Testis (tissue), 3 donors: ENCODE data around the gene CDH23. TPM values are rescaled to one million over a fixed set of nuclear protein-coding genes. Genes with fewer than 3 reads are reported as not detected.

Experiments
- DNase-seq: peaks from one replicate; pipeline ENCODE4 v3.0.0-alpha.2; 2019
- H3K27ac ChIP-seq, 2 donors: fragments of 200-600 bp; sonication (generic); one replicate each; pipeline ENCODE4 v1.5.1; 2019
- H3K27me3 ChIP-seq: fragments of 200-600 bp; sonication (generic); one replicate; pipeline ENCODE4 v1.5.1; 2019
- H3K36me3 ChIP-seq: fragments of 200-600 bp; sonication (generic); one replicate; pipeline ENCODE4 v1.5.1; 2017; ENCODE audit warnings: low read depth; ENCODE audit errors: missing control alignments
- H3K4me1 ChIP-seq: fragments of 200-600 bp; sonication (generic); one replicate; pipeline ENCODE4 v1.5.1; 2019
- H3K4me3 ChIP-seq, 2 donors: fragments of 200-600 bp; sonication (generic); one replicate each; pipeline ENCODE4 v1.5.1; 2017 to 2019
- H3K9me3 ChIP-seq: fragments of 200-600 bp; sonication (generic); one replicate; pipeline ENCODE4 v1.5.1; 2017
- POLR2A ChIP-seq: fragments of 450-650 bp; IDR thresholded peaks from one replicate; pipeline ENCODE4 v1.6.1; 2017; ENCODE audit warnings: antibody characterized with exemption, mild to moderate bottlenecking, moderate library complexity
- WGBS, 2 donors: methylation state at CpG; one replicate each; pipeline ENCODE4 v1.1.5; 2018; 5-methylcytosine and 5-hydroxymethylcytosine counted together
- intact Hi-C: fragments of 100-400 bp; cut with DNase I; formaldehyde crosslinking; loops from one replicate; pipeline ENCODE4 v1.15.1; 2023; ENCODE audit warnings: low total_unique reads
- polyA plus RNA-seq: library from polyadenylated mRNA; stranded (reverse); fragments of 350-450 nt; fragmentation: Illumina TruSeq; extraction: RNeasy Lipid Tissue Mini Kit (QIAGEN cat#74804); gene quantifications from one replicate; pipeline ENCODE4 v1.2.3, GENCODE V29; 2014; ENCODE audit warnings: low read depth, low replicate concordance; ENCODE audit not compliant: insufficient read depth
- total RNA-seq, 2 donors: library from RNA; depleted of rRNA; stranded (reverse); fragments of >200 nt; gene quantifications; one replicate each; pipeline ENCODE4 v1.2.3, GENCODE V29; 2016
- TF ChIP-seq, protein P1 (sequence below), 3 experiments: fragments of 450-650 bp in 2 of 3; fragments of 200-600 bp in 1 of 3; sonication (generic) in 1 of 3; IDR thresholded peaks; one replicate each; pipeline ENCODE4 v1.5.1; 2016 to 2019; ENCODE audit warnings: antibody characterized with exemption in 3 of 3, mild to moderate bottlenecking in 2 of 3, moderate library complexity in 1 of 3

The CDH23 gene
- total and polyA plus RNA-seq, 3 donors from 2014 or later = 29.8 to 125 (median 81.7) TPM

DNA sequence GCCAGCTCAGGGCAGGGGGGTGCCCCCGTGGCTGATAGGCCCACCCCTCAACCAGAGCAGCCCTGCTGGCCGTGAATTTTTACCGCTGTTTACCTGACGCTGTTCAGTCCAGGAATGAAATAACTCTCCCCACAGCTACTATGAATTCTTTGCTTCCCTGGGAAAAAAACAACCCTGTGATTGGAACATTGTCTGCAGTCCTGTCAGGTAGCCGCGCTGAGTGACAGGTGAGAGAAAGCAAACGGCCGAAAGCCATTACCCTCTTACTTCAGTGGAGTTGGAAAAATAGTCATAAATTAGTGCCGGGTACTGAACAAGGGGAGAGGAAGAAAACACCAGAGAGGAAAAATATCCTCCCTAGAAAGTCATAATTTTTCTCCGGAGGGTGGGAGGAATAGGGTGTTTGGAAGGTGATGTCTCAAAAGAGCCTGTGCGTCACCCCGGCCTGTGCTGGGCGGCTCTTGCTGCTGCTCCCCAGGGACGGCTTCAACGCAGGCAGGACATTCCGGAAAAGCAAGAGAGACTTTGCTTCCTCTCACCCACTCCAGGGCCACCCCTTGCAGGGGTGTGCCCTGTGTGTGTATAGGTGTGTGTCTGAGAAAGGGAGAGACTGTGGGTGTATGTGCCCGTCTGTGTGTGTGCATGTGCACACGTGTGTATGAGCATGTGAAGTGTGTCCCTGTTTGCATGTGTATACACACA lies 69.0 kb downstream of the CDH23 start:
- H3K27me3 ChIP-seq = no peaks in the 10 kb centered on the region
- TF ChIP-seq POLR2A = no peak
- TF ChIP-seq, protein P1, sequence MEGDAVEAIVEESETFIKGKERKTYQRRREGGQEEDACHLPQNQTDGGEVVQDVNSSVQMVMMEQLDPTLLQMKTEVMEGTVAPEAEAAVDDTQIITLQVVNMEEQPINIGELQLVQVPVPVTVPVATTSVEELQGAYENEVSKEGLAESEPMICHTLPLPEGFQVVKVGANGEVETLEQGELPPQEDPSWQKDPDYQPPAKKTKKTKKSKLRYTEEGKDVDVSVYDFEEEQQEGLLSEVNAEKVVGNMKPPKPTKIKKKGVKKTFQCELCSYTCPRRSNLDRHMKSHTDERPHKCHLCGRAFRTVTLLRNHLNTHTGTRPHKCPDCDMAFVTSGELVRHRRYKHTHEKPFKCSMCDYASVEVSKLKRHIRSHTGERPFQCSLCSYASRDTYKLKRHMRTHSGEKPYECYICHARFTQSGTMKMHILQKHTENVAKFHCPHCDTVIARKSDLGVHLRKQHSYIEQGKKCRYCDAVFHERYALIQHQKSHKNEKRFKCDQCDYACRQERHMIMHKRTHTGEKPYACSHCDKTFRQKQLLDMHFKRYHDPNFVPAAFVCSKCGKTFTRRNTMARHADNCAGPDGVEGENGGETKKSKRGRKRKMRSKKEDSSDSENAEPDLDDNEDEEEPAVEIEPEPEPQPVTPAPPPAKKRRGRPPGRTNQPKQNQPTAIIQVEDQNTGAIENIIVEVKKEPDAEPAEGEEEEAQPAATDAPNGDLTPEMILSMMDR (IDR thresholded peaks at IDR 0.05) = no peak
- 83% methylated on average over 18 of the region's 18 CpGs for WGBS, 2 donors
- no peaks in the 10 kb centered on the region for H3K9me3 ChIP-seq
- no peak for DNase-seq
- no peaks in the 10 kb centered on the region for H3K4me1 ChIP-seq
- no peak overlapping the region for H3K27ac ChIP-seq
- intact Hi-C loops = no loop called here
- H3K4me3 ChIP-seq = no peak overlapping the region
- H3K36me3 ChIP-seq = no peaks in the 10 kb centered on the region

DNA sequence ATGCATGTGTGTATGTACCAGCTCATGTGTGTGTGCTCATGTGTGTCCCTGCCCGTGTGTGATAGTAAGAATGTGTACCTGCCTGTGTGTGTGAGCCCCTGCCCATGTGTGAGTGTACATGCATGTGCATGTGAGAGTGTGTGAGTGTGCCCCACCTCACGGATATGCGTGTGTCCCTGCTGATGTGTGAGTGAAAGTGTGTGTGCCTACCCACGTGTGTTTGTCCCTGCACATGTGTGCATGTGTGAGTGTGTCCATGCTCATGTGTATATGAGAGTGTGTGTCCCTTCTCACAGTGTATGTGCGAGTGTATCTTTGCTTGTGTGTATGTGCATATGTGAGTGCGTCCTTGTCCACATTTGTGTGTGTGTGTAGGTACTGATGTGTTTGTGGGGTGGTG lies 69.6 kb downstream of the CDH23 start:
- H3K36me3 ChIP-seq = no peaks in the 10 kb centered on the region
- WGBS, 2 donors = 89 to 93% methylated on average over 6 of the region's 6 CpGs
- intact Hi-C loops = no loop called here
- no peak overlapping the region for H3K27ac ChIP-seq
- H3K9me3 ChIP-seq = no peaks in the 10 kb centered on the region
- DNase-seq = no peak
- no peaks in the 10 kb centered on the region for H3K27me3 ChIP-seq
- no peak for TF ChIP-seq POLR2A
- TF ChIP-seq, protein P1 (IDR thresholded peaks at IDR 0.05) = no peak
- H3K4me1 ChIP-seq = no peaks in the 10 kb centered on the region
- H3K4me3 ChIP-seq = no peak overlapping the region

DNA sequence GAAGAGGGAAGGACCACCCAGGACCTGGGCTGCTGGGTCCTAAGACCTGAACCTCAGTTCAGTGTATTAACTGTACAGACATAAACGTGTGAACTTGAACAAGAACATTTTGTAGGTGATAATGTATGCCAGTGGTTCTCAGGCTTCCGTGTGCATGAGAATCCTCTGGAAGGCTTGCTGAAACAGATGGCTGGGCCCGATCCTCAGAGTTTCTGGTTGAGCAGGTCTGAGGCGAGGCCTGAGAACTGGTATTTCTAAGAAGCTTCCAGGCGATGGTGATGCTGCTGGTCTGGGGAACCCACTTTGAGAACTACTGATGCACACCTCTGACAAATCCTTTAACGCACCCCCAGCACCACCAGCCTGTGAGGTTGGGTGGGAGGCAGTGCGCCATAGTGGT lies 70.4 kb downstream of the CDH23 start:
- no peak overlapping the region for H3K4me3 ChIP-seq
- H3K4me1 ChIP-seq = peaks cover 5% of the 10 kb centered on the region
- no peak for DNase-seq
- no peaks in the 10 kb centered on the region for H3K27me3 ChIP-seq
- no peaks in the 10 kb centered on the region for H3K36me3 ChIP-seq
- TF ChIP-seq, protein P1 (IDR thresholded peaks at IDR 0.05) = no peak
- TF ChIP-seq POLR2A = no peak
- WGBS, 2 donors = 91 to 94% methylated on average over 7 of the region's 7 CpGs
- no peak overlapping the region for H3K27ac ChIP-seq
- intact Hi-C loops = no loop called here
- H3K9me3 ChIP-seq = no peaks in the 10 kb centered on the region

DNA sequence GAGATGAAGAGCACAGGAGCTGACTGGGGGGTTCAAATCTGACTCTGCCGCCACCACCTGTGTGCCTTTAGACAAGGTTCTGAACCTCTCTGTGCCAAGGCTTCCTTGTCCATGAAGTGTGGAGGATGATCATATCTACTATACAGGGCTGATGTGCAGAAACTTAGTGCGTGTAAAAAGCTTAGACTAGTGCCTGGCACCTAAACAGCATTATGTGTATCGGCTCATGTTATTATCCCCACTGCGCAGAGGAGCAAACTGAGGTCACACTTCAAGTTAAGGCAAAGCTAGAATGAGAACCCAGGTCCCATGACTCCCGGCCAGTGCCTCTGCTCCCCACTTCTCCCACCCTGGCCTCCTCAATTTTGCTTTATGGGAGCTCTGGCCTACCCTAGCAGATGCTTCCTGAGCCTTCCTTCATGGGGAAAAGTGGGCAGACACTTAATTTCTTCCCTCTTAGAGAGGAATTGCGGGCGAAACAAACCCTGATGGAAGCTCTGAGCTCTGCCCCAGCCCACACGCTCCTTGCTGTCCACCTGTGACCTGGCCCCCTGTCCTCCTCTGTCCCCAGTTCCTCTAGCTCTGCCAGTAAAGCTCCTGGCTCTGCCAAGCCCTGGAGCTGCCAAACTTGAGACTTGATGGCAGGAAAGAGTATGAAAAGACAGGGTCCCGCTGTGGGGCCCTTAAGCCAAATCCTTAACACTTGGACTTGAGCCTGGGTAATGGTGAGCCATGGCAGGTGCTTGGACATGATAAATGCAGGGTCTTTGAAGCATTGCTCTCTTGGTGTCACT lies 71.0 kb downstream of the CDH23 start:
- no peaks in the 10 kb centered on the region for H3K27me3 ChIP-seq
- no peaks in the 10 kb centered on the region for H3K36me3 ChIP-seq
- H3K4me3 ChIP-seq = no peak overlapping the region
- TF ChIP-seq, protein P1 (IDR thresholded peaks at IDR 0.05) = no peak
- TF ChIP-seq POLR2A = no peak
- DNase-seq = no peak
- H3K27ac ChIP-seq = no peak overlapping the region
- intact Hi-C loops = no loop called here
- peaks cover 11% of the 10 kb centered on the region for H3K4me1 ChIP-seq
- WGBS, 2 donors = 95 to 97% methylated on average over 6 to 9 of the region's 9 CpGs
- no peaks in the 10 kb centered on the region for H3K9me3 ChIP-seq
